ENCODE data around the gene ATP8B3. TPM values are rescaled to one million over a fixed set of nuclear protein-coding genes. Genes with fewer than 3 reads are reported as not detected.

The ATP8B3 gene
- total and polyA plus RNA-seq, 2 donors: 1.3 to 3.6 TPM

DNA sequence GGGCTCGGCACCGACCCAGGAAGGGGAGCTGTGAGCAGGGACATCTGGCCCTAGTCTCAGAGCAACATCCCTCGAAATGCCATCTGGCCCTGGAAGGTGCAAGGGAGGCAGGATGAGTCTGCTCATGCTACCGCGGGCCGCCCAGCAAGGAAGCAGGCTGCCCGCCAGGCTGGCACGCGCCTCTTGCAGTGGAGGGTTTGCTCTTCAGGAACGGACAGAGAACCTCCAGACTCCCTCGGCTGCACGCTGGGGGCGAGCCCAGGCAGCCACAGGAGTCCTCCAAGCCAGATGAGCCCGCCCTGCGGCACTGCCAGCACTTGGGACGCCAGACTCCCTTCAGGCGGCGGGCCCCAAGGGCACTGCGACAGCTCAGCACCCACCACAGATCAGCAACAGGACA, 10.1 kb upstream of the ATP8B3 start:
- WGBS: 96% methylated on average over 19 of the region's 19 CpGs
- Histone ChIP-seq H3K27me3 (ENCODE audit: control insufficient read depth in 2 of 2, insufficient read depth in 1 of 2, low read length in 1 of 2) (no peaks in the 10 kb centered on the region), H3K4me1 (ENCODE audit: control insufficient read depth in 2 of 2, insufficient read depth in 2 of 2, low read length in 2 of 2) (no peaks in the 10 kb centered on the region), H3K9me3 (ENCODE audit: control insufficient read depth in 2 of 2, insufficient read depth in 1 of 2, low read length in 1 of 2) (peaks cover 0 to under 1% of the 10 kb centered on the region in 2 donors), H3K27ac (ENCODE audit: low read depth in 1 of 2, low read length in 1 of 2) (no peak overlapping the region), H3K36me3 (ENCODE audit: control insufficient read depth in 2 of 2, insufficient read depth in 2 of 2, low read length in 1 of 2) (peaks cover 80 to 86% of the 10 kb centered on the region in 2 donors), H3K4me3 (ENCODE audit: low read length in 2 of 2) (no peak overlapping the region)
- no peak for DNase-seq (ENCODE audit: low read depth in 6 of 9, low spot score in 9 of 9)

DNA sequence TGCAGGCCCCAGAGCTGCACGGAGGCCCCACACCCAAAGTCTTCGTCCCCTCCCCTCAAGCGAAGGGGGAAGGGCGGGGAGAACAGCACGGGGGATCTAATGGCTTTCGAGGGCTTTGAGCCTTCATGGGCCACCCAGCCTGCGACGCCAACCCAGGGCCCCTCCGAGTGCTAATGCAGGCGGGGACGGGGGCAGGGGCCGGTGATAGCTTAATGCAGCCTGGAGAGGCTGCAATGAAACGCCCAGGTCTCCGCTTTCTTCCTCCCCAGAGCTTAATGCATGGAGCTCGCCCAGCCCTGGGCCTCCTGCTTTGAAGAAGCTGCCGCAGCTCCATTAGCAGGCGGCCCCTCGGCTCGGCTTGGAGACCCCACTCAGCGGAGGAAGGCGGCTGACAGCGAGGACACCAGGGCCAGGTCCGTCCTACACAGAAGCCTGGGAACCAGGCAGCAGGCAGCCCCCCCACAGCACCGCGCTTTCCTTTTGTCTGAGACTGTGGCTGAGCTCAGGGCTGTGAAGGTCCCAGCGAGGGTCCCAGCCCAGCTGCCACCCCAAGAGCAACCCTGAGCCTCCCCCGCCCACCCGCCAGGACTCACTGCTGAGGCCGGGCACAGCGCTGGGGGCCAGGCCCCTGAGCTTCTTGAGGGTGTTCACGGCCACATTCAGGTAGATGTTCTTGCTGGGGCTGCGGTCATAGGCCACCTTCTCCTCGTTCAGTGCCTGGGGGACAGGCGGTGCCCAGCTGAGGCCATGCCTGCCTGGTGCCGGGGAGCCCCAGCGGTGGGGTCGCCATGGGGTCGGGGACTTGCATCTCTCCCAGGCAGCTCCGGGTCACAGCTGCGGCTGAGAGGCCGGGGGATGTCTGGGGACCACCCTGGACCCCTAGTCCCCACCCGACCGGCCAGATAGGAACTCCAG, 7.5 kb upstream of the ATP8B3 start:
- DNase-seq (ENCODE audit: low read depth in 6 of 9, low spot score in 9 of 9): no peak
- no peaks in the 10 kb centered on the region for H3K27me3 ChIP-seq (ENCODE audit: control insufficient read depth in 2 of 2, insufficient read depth in 1 of 2, low read length in 1 of 2)
- 96% methylated on average over 43 of the region's 43 CpGs for WGBS
- peaks cover 0 to 2% of the 10 kb centered on the region in 2 donors for H3K9me3 ChIP-seq (ENCODE audit: control insufficient read depth in 2 of 2, insufficient read depth in 1 of 2, low read length in 1 of 2)
- H3K4me3 ChIP-seq (ENCODE audit: low read length in 2 of 2): no peak overlapping the region
- no peaks in the 10 kb centered on the region for H3K4me1 ChIP-seq (ENCODE audit: control insufficient read depth in 2 of 2, insufficient read depth in 2 of 2, low read length in 2 of 2)
- H3K36me3 ChIP-seq (ENCODE audit: control insufficient read depth in 2 of 2, insufficient read depth in 2 of 2, low read length in 1 of 2): peaks cover 84 to 98% of the 10 kb centered on the region in 2 donors
- no peak overlapping the region for H3K27ac ChIP-seq (ENCODE audit: low read depth in 1 of 2, low read length in 1 of 2)

DNA sequence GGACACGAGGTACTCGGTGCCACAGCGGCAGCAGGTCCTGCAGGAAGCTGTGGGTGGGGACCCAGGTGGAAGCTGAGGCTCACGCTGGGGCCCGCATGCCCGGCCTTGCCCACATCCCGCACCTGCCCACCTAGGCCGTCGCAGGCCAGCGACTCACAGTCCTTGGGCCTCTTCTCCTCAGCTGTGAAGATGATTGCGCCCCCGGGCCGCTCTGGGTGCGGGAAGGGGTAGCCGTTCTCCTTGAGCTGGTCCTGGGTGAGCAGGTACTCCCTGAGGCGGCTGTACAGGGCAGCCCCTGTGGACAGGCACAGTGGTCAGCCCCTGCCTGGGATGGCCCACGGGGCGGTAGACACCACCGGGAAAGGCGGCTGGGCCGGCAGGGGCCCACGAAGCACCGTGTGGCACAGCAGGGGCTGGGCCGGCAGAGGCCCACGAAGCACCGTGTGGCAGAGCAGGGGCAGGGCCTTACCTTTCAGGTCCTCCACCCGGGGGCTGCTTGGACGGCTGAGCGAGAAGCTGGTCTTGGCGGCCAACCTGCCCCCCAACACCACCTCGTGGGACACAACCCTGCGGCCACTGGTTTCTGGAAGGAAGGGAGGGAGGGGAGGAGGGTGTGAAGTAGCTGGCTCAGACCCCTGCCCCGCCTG, 6.6 kb upstream of the ATP8B3 start:
- H3K27me3 ChIP-seq (ENCODE audit: control insufficient read depth in 2 of 2, insufficient read depth in 1 of 2, low read length in 1 of 2): no peaks in the 10 kb centered on the region
- H3K4me1 ChIP-seq (ENCODE audit: control insufficient read depth in 2 of 2, insufficient read depth in 2 of 2, low read length in 2 of 2): no peaks in the 10 kb centered on the region
- H3K27ac ChIP-seq (ENCODE audit: low read depth in 1 of 2, low read length in 1 of 2): no peak overlapping the region
- H3K4me3 ChIP-seq (ENCODE audit: low read length in 2 of 2): no peak overlapping the region
- H3K36me3 ChIP-seq (ENCODE audit: control insufficient read depth in 2 of 2, insufficient read depth in 2 of 2, low read length in 1 of 2): peaks cover 75 to 89% of the 10 kb centered on the region in 2 donors
- WGBS: 97% methylated on average over 33 of the region's 33 CpGs
- no peak for DNase-seq (ENCODE audit: low read depth in 6 of 9, low spot score in 9 of 9)
- H3K9me3 ChIP-seq (ENCODE audit: control insufficient read depth in 2 of 2, insufficient read depth in 1 of 2, low read length in 1 of 2): peaks cover 0 to 2% of the 10 kb centered on the region in 2 donors

DNA sequence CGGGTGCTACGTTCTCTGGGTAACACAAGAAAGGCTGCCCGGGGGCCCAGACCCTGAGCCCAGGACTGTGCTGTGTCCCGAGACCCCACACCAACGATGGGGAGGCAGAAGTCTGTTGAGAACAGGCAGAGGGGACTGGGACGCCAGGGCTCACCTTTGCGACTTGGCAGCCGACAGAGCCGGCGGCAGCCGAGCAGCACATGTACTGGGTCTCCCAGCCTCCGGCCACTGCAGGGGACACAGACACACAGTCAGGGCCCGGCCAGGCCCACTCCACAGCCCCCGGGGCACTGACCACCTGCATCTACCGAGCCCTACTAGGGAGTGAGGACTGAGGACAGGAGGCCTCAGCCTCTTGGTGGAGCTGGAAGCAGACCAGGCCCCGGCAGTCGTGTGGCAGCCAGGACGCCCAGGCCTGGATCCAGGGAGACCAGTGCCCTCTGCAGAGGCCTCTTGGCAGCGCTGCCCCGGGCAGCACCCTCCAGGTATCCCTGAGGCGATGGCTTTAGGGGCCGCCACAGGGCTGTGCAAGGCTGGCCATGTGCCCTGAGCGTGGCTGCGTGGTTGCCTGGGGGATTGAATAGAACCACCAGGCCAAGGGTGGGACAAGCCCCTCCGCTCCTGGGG, 5.6 kb upstream of the ATP8B3 start:
- peaks cover 68 to 79% of the 10 kb centered on the region in 2 donors for H3K36me3 ChIP-seq (ENCODE audit: control insufficient read depth in 2 of 2, insufficient read depth in 2 of 2, low read length in 1 of 2)
- no peak for DNase-seq (ENCODE audit: low read depth in 6 of 9, low spot score in 9 of 9)
- no peaks in the 10 kb centered on the region for H3K27me3 ChIP-seq (ENCODE audit: control insufficient read depth in 2 of 2, insufficient read depth in 1 of 2, low read length in 1 of 2)
- H3K27ac ChIP-seq (ENCODE audit: low read depth in 1 of 2, low read length in 1 of 2): no peak overlapping the region
- H3K4me3 ChIP-seq (ENCODE audit: low read length in 2 of 2): no peak overlapping the region
- H3K9me3 ChIP-seq (ENCODE audit: control insufficient read depth in 2 of 2, insufficient read depth in 1 of 2, low read length in 1 of 2): peaks cover 0 to 2% of the 10 kb centered on the region in 2 donors
- 94% methylated on average over 25 of the region's 25 CpGs for WGBS
- peaks cover 5 to 9% of the 10 kb centered on the region in 2 donors for H3K4me1 ChIP-seq (ENCODE audit: control insufficient read depth in 2 of 2, insufficient read depth in 2 of 2, low read length in 2 of 2)

DNA sequence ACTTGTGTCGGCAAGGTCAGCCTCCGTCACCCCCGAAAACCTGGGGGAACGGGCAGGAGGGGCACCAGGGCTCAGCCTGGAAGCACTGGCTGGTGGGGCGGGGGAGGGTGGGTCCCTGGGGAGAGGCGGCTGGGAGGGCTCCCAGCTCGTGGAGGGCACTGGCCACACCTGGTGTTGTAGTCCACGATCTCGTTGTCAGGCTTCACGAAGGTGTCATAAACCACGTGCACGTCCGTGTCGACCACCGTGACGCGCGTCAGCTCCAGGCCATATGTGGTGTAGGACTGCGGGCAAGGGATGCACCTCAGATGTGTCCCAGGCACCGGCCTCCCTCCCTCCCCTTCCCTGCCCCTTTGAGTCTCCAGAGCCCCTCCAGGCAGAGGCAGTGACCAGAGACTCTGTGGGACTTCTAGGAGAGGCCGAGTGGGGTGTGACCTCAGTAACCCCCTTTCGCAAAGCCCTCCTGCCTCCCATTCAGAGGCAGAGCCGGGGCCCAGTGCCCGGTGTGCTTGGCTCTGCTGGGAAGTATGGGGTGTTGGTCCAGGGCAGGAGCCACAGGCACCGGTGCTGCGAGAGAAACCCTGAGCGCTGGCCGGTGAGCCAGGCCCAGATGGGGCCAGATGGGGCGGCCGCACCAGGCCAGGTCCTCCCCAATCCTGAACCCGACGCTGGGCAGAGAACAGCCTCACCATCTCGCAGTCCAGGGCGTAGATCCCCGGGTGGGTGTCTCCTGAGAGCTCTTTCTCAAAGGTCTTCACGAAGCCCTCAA, 4.6 kb upstream of the ATP8B3 start:
- Histone ChIP-seq H3K36me3 (ENCODE audit: control insufficient read depth in 2 of 2, insufficient read depth in 2 of 2, low read length in 1 of 2) (peaks cover 59 to 70% of the 10 kb centered on the region in 2 donors), H3K4me1 (ENCODE audit: control insufficient read depth in 2 of 2, insufficient read depth in 2 of 2, low read length in 2 of 2) (peaks cover 5 to 12% of the 10 kb centered on the region in 2 donors), H3K27ac (ENCODE audit: low read depth in 1 of 2, low read length in 1 of 2) (no peak overlapping the region), H3K9me3 (ENCODE audit: control insufficient read depth in 2 of 2, insufficient read depth in 1 of 2, low read length in 1 of 2) (peaks cover 0 to 2% of the 10 kb centered on the region in 2 donors), H3K27me3 (ENCODE audit: control insufficient read depth in 2 of 2, insufficient read depth in 1 of 2, low read length in 1 of 2) (no peaks in the 10 kb centered on the region), H3K4me3 (ENCODE audit: low read length in 2 of 2) (no peak overlapping the region)
- WGBS: 97% methylated on average over 36 of the region's 36 CpGs
- DNase-seq (ENCODE audit: low read depth in 6 of 9, low spot score in 9 of 9): no peak

DNA sequence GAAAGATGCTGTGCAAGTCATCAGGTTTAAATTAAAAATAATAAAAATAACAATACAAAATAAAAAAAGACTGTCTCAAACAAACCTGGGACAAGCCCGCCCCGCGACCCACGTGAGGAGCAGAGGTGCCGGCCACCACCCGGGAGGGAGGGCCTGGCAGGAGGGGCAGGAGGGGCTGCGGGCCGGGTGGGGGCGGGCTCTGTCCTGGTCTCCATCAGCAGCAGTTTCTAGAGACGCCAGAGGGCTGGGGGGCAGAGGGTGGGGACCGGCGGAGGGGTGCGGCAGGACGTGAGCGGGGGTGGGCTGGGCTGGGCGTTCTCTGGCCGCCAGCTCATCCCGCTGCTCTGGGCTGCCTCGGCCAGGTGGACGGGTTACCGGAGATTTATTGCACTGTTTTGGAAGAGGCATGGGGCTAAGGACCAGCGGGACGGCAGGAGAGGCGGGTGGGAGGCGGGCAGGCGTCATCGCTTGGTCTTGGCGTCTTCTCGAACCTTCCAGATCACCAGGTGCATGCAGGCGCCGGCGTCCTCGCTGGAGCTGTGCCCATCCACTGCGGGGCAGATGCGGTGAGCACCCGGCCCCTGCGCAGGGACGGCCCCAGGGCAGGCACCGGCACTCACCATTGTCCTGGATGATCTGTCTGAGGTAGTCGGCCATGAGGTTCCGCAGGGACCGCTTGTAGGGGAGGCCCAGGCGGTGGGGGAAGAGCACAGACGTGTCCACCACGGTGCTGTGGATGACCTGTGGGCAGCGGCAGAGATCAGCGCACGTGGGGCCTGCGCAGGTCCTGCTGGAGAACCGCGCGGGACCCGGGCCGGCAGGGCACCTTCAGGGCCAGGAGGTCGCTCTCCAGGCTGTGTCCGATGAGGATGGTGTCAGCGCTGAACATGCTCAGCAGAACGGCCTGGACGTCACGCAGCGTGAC, 3.8 kb upstream of the ATP8B3 start:
- H3K36me3 ChIP-seq (ENCODE audit: control insufficient read depth in 2 of 2, insufficient read depth in 2 of 2, low read length in 1 of 2): peaks cover 54 to 62% of the 10 kb centered on the region in 2 donors
- no peak for DNase-seq (ENCODE audit: low read depth in 6 of 9, low spot score in 9 of 9)
- peaks cover 0 to 2% of the 10 kb centered on the region in 2 donors for H3K9me3 ChIP-seq (ENCODE audit: control insufficient read depth in 2 of 2, insufficient read depth in 1 of 2, low read length in 1 of 2)
- no peak overlapping the region for H3K27ac ChIP-seq (ENCODE audit: low read depth in 1 of 2, low read length in 1 of 2)
- H3K4me1 ChIP-seq (ENCODE audit: control insufficient read depth in 2 of 2, insufficient read depth in 2 of 2, low read length in 2 of 2): peaks cover 5 to 17% of the 10 kb centered on the region in 2 donors
- 98% methylated on average over 61 of the region's 61 CpGs for WGBS
- H3K27me3 ChIP-seq (ENCODE audit: control insufficient read depth in 2 of 2, insufficient read depth in 1 of 2, low read length in 1 of 2): peaks cover 0 to 2% of the 10 kb centered on the region in 2 donors
- H3K4me3 ChIP-seq (ENCODE audit: low read length in 2 of 2): no peak overlapping the region

DNA sequence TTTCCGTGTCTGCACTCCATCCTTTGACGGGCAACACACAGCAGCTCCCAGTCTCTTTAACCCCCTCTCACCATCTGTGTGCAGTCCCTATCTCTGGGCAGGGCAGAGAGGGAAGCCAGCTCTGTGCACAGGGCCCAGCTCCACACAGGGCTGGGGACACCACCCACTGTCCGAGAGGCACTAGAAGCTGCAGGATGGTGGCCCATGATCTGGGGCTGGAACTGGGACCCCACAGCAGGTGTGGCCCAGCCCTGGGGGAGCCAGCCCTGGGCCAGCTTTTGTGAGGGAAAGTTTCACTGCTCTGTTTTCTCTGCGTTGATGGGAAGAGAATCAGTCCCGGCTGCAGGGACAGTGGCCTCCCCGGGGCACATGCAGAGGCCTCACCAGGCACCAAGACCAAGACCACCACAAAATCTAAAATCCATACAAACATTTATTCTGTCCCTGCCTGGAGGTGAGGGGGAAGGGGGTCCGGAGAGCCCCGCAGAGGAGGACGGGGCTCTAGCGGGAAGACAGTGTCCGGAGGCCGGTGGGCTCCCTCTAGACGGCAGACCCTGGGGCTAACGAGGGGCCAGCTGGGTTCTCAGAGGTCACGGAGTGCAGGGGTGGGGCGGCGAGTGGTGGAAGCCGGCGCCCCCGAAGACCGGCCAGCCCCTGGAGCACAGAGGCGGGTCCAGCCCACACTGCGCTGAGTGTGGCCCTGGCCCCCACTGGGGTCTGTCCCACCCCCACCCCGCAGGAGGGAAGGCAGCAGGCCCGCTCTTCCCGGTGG, 2.9 kb upstream of the ATP8B3 start:
- Histone ChIP-seq H3K4me1 (ENCODE audit: control insufficient read depth in 2 of 2, insufficient read depth in 2 of 2, low read length in 2 of 2) (peaks cover 5 to 17% of the 10 kb centered on the region in 2 donors), H3K4me3 (ENCODE audit: low read length in 2 of 2) (no peak overlapping the region), H3K27ac (ENCODE audit: low read depth in 1 of 2, low read length in 1 of 2) (no peak overlapping the region), H3K36me3 (ENCODE audit: control insufficient read depth in 2 of 2, insufficient read depth in 2 of 2, low read length in 1 of 2) (peaks cover 49 to 53% of the 10 kb centered on the region in 2 donors), H3K27me3 (ENCODE audit: control insufficient read depth in 2 of 2, insufficient read depth in 1 of 2, low read length in 1 of 2) (peaks cover 0 to 2% of the 10 kb centered on the region in 2 donors), H3K9me3 (ENCODE audit: control insufficient read depth in 2 of 2, insufficient read depth in 1 of 2, low read length in 1 of 2) (peaks cover 0 to 2% of the 10 kb centered on the region in 2 donors)
- WGBS: 98% methylated on average over 26 of the region's 26 CpGs
- no peak for DNase-seq (ENCODE audit: low read depth in 6 of 9, low spot score in 9 of 9)
